22Rv1 (cell line): ENCODE measurements around the gene COL4A3.

Experiments used
- CTCF ChIP-seq: fragments of 450-650 bp; IDR thresholded peaks from 2 replicates; pipeline ENCODE4 v1.5.1; 2017; ENCODE audit warnings: mild to moderate bottlenecking
- ZFX ChIP-seq: fragments of 450-650 bp; IDR thresholded peaks from 2 replicates; pipeline ENCODE4 v1.6.1; 2017; ENCODE audit warnings: antibody characterized with exemption, borderline replicate concordance

- TF ChIP-seq CTCF (no peak), ZFX (no peak)
Measured at GRCh38 chr2:227214622-227215041, 50.2 kb downstream of the COL4A3 start.
